ENCODE data around the gene FARS2. TPM values are rescaled to one million over a fixed set of nuclear protein-coding genes. Genes with fewer than 3 reads are reported as not detected.

FARS2 gene
- total RNA-seq, 1 experiment from 2014 or later: 13.8 TPM

DNA sequence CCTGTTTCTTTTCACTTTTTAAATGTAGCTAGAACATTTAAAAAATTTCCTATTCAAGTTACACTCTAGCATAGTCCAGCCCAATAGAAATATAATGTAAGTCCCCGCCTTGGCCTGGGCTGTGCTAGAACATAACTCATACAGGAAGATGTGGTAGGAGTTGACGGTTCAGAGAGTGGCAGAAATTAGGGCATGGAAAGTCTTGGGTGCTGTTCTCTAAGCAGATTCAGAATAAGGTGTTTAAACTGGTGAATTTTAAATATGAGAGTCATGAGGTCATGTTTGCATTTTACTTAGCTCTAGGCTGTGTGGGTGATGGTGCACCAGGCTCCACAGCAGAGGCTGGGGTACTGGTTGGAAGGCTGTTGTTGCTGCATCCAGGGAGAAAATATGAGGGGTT lies 256.5 kb downstream of the FARS2 start:
- Histone ChIP-seq H3K36me3 (ENCODE audit: control insufficient read depth in 1 of 2, insufficient read depth in 2 of 2, low read length in 2 of 2) (no peaks in the 10 kb centered on the region), H3K9ac (ENCODE audit: low read length) (no peak overlapping the region), H3K9me2 (ENCODE audit: insufficient read depth) (no peaks in the 10 kb centered on the region), H3K4me3 (replicated peaks in 1 of 2; ENCODE audit: low read depth in 1 of 2, low read length in 2 of 2) (no peak overlapping the region), H3K27me3 (ENCODE audit: insufficient read depth, low read length) (no peaks in the 10 kb centered on the region), H3K27ac (ENCODE audit: low read depth, low read length) (no peak overlapping the region), H3K79me2 (ENCODE audit: insufficient read depth, low read length) (no peaks in the 10 kb centered on the region), H2AFZ (ENCODE audit: low read depth, low read length, poor library complexity, severe bottlenecking) (no peak overlapping the region), H4K20me1 (ENCODE audit: insufficient read depth) (no peaks in the 10 kb centered on the region), H3K9me3 (ENCODE audit: control insufficient read depth in 1 of 2, insufficient read depth in 1 of 2, low read depth in 1 of 2, low read length in 2 of 2) (no peaks in the 10 kb centered on the region), H3K4me2 (ENCODE audit: low read length) (no peak overlapping the region), H3K4me1 (ENCODE audit: control insufficient read depth in 1 of 2, insufficient read depth in 2 of 2, low read length in 2 of 2) (no peaks in the 10 kb centered on the region)
- ATAC-seq: no peak
- TF ChIP-seq ZNF274 (IDR thresholded peaks at IDR 0.05; ENCODE audit: low read depth, low read length): no peak
- no peak for TF ChIP-seq SP1 (IDR thresholded peaks at IDR 0.05; ENCODE audit: low read depth)
- no peak for TF ChIP-seq EZH2 (IDR thresholded peaks at IDR 0.05)
- TF ChIP-seq RAD21 (IDR thresholded peaks at IDR 0.05; ENCODE audit: low read depth): no peak
- TF ChIP-seq ATF3 (IDR thresholded peaks at IDR 0.05): no peak
- TF ChIP-seq POLR2AphosphoS5 (IDR thresholded peaks at IDR 0.05; ENCODE audit: low read depth, low read length): no peak
- TF ChIP-seq CTCF (IDR thresholded peaks at IDR 0.05 in 2 of 3, conservative IDR thresholded peaks at IDR 0.05 in 1 of 3; ENCODE audit: borderline replicate concordance in 1 of 3, insufficient read depth in 1 of 3, low read depth in 2 of 3, low read length in 2 of 3): no peak
- no peak for TF ChIP-seq FOSL1 (IDR thresholded peaks at IDR 0.05; ENCODE audit: low read depth)
- TF ChIP-seq REST (IDR thresholded peaks at IDR 0.05; ENCODE audit: low read depth): no peak
- TF ChIP-seq EZH2phosphoT487 (IDR thresholded peaks at IDR 0.05; ENCODE audit: borderline replicate concordance): no peak
- no peak for TF ChIP-seq ELF1 (IDR thresholded peaks at IDR 0.05; ENCODE audit: borderline replicate concordance, low read depth)
- no peak for TF ChIP-seq CEBPB (IDR thresholded peaks at IDR 0.05; ENCODE audit: low read depth)
- no peak for TF ChIP-seq TCF7L2 (IDR thresholded peaks at IDR 0.05; ENCODE audit: borderline replicate concordance, extremely low read depth, insufficient read depth, insufficient read length)
- no peak for TF ChIP-seq MAX (IDR thresholded peaks at IDR 0.05)
- TF ChIP-seq, protein P1, sequence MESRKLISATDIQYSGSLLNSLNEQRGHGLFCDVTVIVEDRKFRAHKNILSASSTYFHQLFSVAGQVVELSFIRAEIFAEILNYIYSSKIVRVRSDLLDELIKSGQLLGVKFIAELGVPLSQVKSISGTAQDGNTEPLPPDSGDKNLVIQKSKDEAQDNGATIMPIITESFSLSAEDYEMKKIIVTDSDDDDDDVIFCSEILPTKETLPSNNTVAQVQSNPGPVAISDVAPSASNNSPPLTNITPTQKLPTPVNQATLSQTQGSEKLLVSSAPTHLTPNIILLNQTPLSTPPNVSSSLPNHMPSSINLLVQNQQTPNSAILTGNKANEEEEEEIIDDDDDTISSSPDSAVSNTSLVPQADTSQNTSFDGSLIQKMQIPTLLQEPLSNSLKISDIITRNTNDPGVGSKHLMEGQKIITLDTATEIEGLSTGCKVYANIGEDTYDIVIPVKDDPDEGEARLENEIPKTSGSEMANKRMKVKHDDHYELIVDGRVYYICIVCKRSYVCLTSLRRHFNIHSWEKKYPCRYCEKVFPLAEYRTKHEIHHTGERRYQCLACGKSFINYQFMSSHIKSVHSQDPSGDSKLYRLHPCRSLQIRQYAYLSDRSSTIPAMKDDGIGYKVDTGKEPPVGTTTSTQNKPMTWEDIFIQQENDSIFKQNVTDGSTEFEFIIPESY (IDR thresholded peaks at IDR 0.05; ENCODE audit: extremely low read depth, insufficient replicate concordance, low read length): no peak
- no peak for TF ChIP-seq YY1 (IDR thresholded peaks at IDR 0.05; ENCODE audit: extremely low read depth, insufficient replicate concordance, low read depth, low read length)
- TF ChIP-seq EGR1 (IDR thresholded peaks at IDR 0.05; ENCODE audit: low read depth): no peak
- TF ChIP-seq ZFX (IDR thresholded peaks at IDR 0.05): no peak
- TF ChIP-seq SIN3A (IDR thresholded peaks at IDR 0.05; ENCODE audit: low read depth): no peak
- TF ChIP-seq SRF (IDR thresholded peaks at IDR 0.05; ENCODE audit: low read depth): no peak
- ChIA-PET CTCF (no interaction called here), POLR2A (no interaction called here), RAD21 (ENCODE audit: low non-redundant PET in 1 of 2, low total read pairs in 2 of 2, uncharacterized antibody in 2 of 2, unreplicated experiment in 2 of 2) (no interaction called here)
- BruUV-seq (replicated peaks): no TSS peak
- intact Hi-C loops (cut with micrococcal nuclease): no loop called here
- DNase-seq (ENCODE audit: low read depth, low spot score): no peak

Data from HCT116 (cell line).